GM21619 (cell line): Measurements from ENCODE around the gene GRHL3.
"Not testable (repeated sequence)": the region's sequence is repeated elsewhere in the genome, so short reads cannot be mapped to it uniquely, and the experiment has no call there.

ENCODE experiments used
- ATAC-seq: cut with Tn5 transposase; IDR thresholded peaks from one replicate; pipeline ENCODE4 v1.9.1; 2021; ENCODE audit not compliant: unreplicated experiment

Gene GRHL3

GRCh38 chr1:24319312-24319863, at the start of gene GRHL3:
Gene GRHL3 (plus strand): TSS chr1:24319357. CDS start chr1:24319552, 195 bp downstream.
- ATAC-seq: no peak

GRCh38 chr1:24274203-24275103, 44.7 kb upstream of the GRHL3 start:
- ATAC-seq: not testable (repeated sequence)

- ATAC-seq: no peak
Observed at GRCh38 chr1:24275104-24275410, 44.1 kb upstream of the GRHL3 start.

GRCh38 chr1:24275510-24275909, 43.6 kb upstream of the GRHL3 start:
- no peak for ATAC-seq

GRCh38 chr1:24276791-24277190, 42.4 kb upstream of the GRHL3 start:
- ATAC-seq: no peak

GRCh38 chr1:24277420-24278169, 41.6 kb upstream of the GRHL3 start:
- no peak for ATAC-seq

- no peak for ATAC-seq
Observed at GRCh38 chr1:24278726-24279125, 40.4 kb upstream of the GRHL3 start.

GRCh38 chr1:24279590-24280232, 39.4 kb upstream of the GRHL3 start:
- ATAC-seq: no peak

GRCh38 chr1:24281591-24281990, 37.6 kb upstream of the GRHL3 start:
- ATAC-seq: no peak

GRCh38 chr1:24282491-24282890, 36.7 kb upstream of the GRHL3 start:
- ATAC-seq: no peak

- ATAC-seq: no peak
Observed at GRCh38 chr1:24283326-24284155, 35.6 kb upstream of the GRHL3 start.

- ATAC-seq: no peak
Observed at GRCh38 chr1:24284156-24284471, 35.0 kb upstream of the GRHL3 start.

GRCh38 chr1:24285231-24285630, 33.9 kb upstream of the GRHL3 start:
- ATAC-seq: no peak

- no peak for ATAC-seq
Observed at GRCh38 chr1:24286246-24287010, 32.7 kb upstream of the GRHL3 start.

GRCh38 chr1:24287779-24288178, 31.4 kb upstream of the GRHL3 start:
- ATAC-seq: not testable (repeated sequence)

- no peak for ATAC-seq
Observed at GRCh38 chr1:24288479-24288878, 30.7 kb upstream of the GRHL3 start.

- no peak for ATAC-seq
Observed at GRCh38 chr1:24289937-24290595, 29.1 kb upstream of the GRHL3 start.

GRCh38 chr1:24290933-24291487, 28.1 kb upstream of the GRHL3 start:
- ATAC-seq: no peak

GRCh38 chr1:24292103-24292502, 27.1 kb upstream of the GRHL3 start:
- ATAC-seq: no peak
